Choroid plexus epithelial cell (primary cell): ENCODE results near the gene DLGAP1.

Source experiments
- DNase-seq: peaks from one replicate; pipeline ENCODE4 v3.0.0-alpha.2; 2010; ENCODE audit warnings: low read depth
- H3K4me3 ChIP-seq: 2 replicates; pipeline ENCODE4 v1.5.1; 2011; ENCODE audit warnings: low read depth, mild to moderate bottlenecking, control low read depth, low read length, moderate library complexity
- TF ChIP-seq, protein P1 (sequence below): conservative IDR thresholded peaks from 2 replicates; pipeline ENCODE4 v1.5.1; 2011; ENCODE audit warnings: low read depth, mild to moderate bottlenecking, control low read depth, inconsistent platforms, low read length, moderate library complexity

The DLGAP1 gene

GRCh38 chr18:3816610-3817363, 638.3 kb downstream of the DLGAP1 start:
- no peak overlapping the region for H3K4me3 ChIP-seq
- DNase-seq = peak; percentile 96
- TF ChIP-seq, protein P1, sequence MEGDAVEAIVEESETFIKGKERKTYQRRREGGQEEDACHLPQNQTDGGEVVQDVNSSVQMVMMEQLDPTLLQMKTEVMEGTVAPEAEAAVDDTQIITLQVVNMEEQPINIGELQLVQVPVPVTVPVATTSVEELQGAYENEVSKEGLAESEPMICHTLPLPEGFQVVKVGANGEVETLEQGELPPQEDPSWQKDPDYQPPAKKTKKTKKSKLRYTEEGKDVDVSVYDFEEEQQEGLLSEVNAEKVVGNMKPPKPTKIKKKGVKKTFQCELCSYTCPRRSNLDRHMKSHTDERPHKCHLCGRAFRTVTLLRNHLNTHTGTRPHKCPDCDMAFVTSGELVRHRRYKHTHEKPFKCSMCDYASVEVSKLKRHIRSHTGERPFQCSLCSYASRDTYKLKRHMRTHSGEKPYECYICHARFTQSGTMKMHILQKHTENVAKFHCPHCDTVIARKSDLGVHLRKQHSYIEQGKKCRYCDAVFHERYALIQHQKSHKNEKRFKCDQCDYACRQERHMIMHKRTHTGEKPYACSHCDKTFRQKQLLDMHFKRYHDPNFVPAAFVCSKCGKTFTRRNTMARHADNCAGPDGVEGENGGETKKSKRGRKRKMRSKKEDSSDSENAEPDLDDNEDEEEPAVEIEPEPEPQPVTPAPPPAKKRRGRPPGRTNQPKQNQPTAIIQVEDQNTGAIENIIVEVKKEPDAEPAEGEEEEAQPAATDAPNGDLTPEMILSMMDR = no peak

- TF ChIP-seq, protein P1 = no peak
- no peak overlapping the region for H3K4me3 ChIP-seq
- DNase-seq = no peak
Observed at GRCh38 chr18:3815991-3816390, 639.1 kb downstream of the DLGAP1 start.

GRCh38 chr18:3814816-3815215, 640.3 kb downstream of the DLGAP1 start:
- DNase-seq = peak; percentile 41
- TF ChIP-seq, protein P1 = no peak
- H3K4me3 ChIP-seq = no peak overlapping the region

GRCh38 chr18:3810296-3810695, 644.8 kb downstream of the DLGAP1 start:
- TF ChIP-seq, protein P1 = no peak
- DNase-seq = no peak
- H3K4me3 ChIP-seq = no peak overlapping the region

- DNase-seq = no peak
- TF ChIP-seq, protein P1 = no peak
- H3K4me3 ChIP-seq = no peak overlapping the region
Observed at GRCh38 chr18:3808985-3809780, 645.9 kb downstream of the DLGAP1 start.

DNA sequence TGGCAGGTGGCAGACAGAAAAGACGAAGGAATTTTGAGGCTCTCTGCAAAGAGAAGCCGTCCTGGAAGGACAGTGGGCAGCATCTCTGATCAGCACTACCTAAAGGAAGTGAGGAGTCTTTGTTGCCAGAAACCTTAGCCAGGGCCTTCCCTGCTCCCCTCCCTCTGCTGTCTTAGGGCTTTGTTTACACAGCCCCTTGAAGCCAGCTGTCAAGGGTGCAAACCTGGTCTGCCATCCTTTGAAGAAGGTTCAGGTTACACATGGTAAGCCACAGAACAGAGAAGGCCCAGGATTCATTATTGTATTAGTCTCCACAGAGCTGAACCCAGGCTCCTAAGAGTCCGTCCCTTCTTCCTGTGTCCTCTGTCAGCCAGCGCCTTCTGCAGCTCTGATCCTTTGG, 648.5 kb downstream of the DLGAP1 start:
- TF ChIP-seq, protein P1 = no peak
- H3K4me3 ChIP-seq = no peak overlapping the region
- DNase-seq = no peak
